Measurements from ENCODE around the gene SORD. TPM values are rescaled to one million over a fixed set of nuclear protein-coding genes. Genes with fewer than 3 reads are reported as not detected.
"Not testable (repeated sequence)": the region's sequence is repeated elsewhere in the genome, so short reads cannot be mapped to it uniquely, and the experiment has no call there.

The SORD gene
- polyA plus RNA-seq, 6 donors from 2014 or later = 16.2 to 21.3 (median 19.0) TPM

GRCh38 chr15:45031522-45032028 lies 8.6 kb downstream of the SORD start:
- H3K36me3 Mint-ChIP-seq; H3K27me3 Mint-ChIP-seq; H3K4me3 Mint-ChIP-seq; DNase-seq; ATAC-seq (ENCODE audit: low read depth in 2 of 2); H3K27ac Mint-ChIP-seq; H3K9me3 Mint-ChIP-seq: not testable (repeated sequence)
- peaks cover 9 to 13% (median 13%) of the 10 kb centered on the region in 3 donors for H3K4me1 Mint-ChIP-seq

DNA sequence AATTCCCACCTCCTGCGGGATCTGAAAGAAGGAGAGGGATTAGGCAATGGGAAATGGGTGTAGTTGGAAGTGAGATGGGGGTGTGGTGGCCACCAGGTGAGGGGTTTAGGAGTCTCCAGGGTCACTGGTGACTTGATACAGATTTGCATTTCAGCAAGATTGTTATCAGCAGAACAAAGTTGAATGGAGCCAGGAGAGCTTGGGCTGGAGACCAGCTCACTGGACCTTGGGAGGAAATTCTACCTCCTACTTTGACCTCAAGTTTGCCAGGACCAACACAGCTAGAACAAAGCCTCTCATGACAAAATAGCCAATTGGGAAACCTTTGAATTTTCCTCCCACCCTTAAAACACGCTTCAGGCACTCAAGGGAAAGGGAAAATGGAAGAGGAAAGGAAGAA lies 9.5 kb downstream of the SORD start:
- H3K27me3 Mint-ChIP-seq; H3K4me3 Mint-ChIP-seq; H3K27ac Mint-ChIP-seq; ATAC-seq (ENCODE audit: low read depth in 2 of 2); H3K36me3 Mint-ChIP-seq; H3K9me3 Mint-ChIP-seq; DNase-seq: not testable (repeated sequence)
- H3K4me1 Mint-ChIP-seq = peaks cover 18 to 22% (median 22%) of the 10 kb centered on the region in 3 donors

DNA sequence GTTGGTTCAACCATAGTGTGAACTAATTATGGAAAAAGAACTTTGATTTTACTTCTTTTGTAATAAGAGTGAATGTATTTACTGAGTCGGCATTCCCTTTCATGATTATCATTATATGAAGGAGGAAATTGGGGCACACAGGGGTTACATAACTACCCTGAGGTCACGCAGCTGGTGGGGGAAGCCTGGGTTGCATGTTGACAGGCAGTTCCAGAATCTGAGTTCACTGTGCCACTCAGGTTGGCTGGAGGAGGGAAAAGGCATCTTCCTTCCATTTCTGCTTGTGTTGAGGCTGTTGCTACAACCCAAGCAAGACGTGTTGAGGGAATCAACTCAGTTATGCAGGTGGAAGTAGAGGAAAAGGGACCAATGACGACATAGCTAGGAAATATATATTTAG lies 11.1 kb downstream of the SORD start:
- not testable (repeated sequence) for H3K36me3 Mint-ChIP-seq; DNase-seq; H3K9me3 Mint-ChIP-seq; H3K27me3 Mint-ChIP-seq; H3K27ac Mint-ChIP-seq; ATAC-seq (ENCODE audit: low read depth in 2 of 2)
- peaks cover 24 to 36% (median 31%) of the 10 kb centered on the region in 3 donors for H3K4me1 Mint-ChIP-seq
- peak overlapping the region in 1 of 8 donors; percentile 20 for H3K4me3 Mint-ChIP-seq

GRCh38 chr15:45034600-45035375 lies 11.8 kb downstream of the SORD start:
- H3K27ac Mint-ChIP-seq = peak overlapping the region in 1 of 6 donors; percentile 36
- not testable (repeated sequence) for H3K27me3 Mint-ChIP-seq; H3K36me3 Mint-ChIP-seq; ATAC-seq (ENCODE audit: low read depth in 2 of 2); DNase-seq; H3K9me3 Mint-ChIP-seq
- H3K4me1 Mint-ChIP-seq = peaks cover 24 to 37% (median 31%) of the 10 kb centered on the region in 3 donors
- peak overlapping the region in 1 of 8 donors; percentile 20 for H3K4me3 Mint-ChIP-seq

GRCh38 chr15:45036812-45037781 lies 14.1 kb downstream of the SORD start:
- peaks cover 24 to 41% (median 31%) of the 10 kb centered on the region in 3 donors for H3K4me1 Mint-ChIP-seq
- not testable (repeated sequence) for H3K27me3 Mint-ChIP-seq, H3K36me3 Mint-ChIP-seq, H3K9me3 Mint-ChIP-seq
- H3K4me3 Mint-ChIP-seq = peak overlapping the region; percentile 35 to 88 (median 60)
- ATAC-seq (ENCODE audit: low read depth in 2 of 2) (peak; percentile 95), DNase-seq (peak; percentile 68)
- peak overlapping the region; percentile 49 to 92 (median 74) for H3K27ac Mint-ChIP-seq

GRCh38 chr15:45037936-45038335 lies 14.9 kb downstream of the SORD start:
- DNase-seq = no peak
- H3K4me1 Mint-ChIP-seq = peaks cover 24 to 41% (median 31%) of the 10 kb centered on the region in 3 donors

GRCh38 chr15:45040396-45040795 lies 17.4 kb downstream of the SORD start:
- not testable (repeated sequence) for DNase-seq; ATAC-seq (ENCODE audit: low read depth in 2 of 2); H3K9me3 Mint-ChIP-seq; H3K4me3 Mint-ChIP-seq; H3K27me3 Mint-ChIP-seq; H3K36me3 Mint-ChIP-seq
- Mint-ChIP-seq H3K27ac (peak overlapping the region in 2 of 6 donors; percentile 15 to 38), H3K4me1 (peaks cover 21 to 49% (median 31%) of the 10 kb centered on the region in 3 donors)

More at GRCh38 chr15:45037936-45038335, 14.9 kb downstream of the SORD start:
- ATAC-seq (ENCODE audit: low read depth in 2 of 2) = peak in 1 of 2 donors; percentile 8
- H3K27ac Mint-ChIP-seq = peak overlapping the region in 5 of 6 donors; percentile 49 to 97 (median 83)
- H3K4me3 Mint-ChIP-seq = peak overlapping the region in 6 of 8 donors; percentile 44 to 77 (median 70)
- H3K27me3 Mint-ChIP-seq = no peaks in the 10 kb centered on the region
- H3K9me3 Mint-ChIP-seq = peaks cover 0 to 1% (median 0%) of the 10 kb centered on the region in 7 donors
- H3K36me3 Mint-ChIP-seq = no peaks in the 10 kb centered on the region

GRCh38 chr15:45041538-45041937 lies 18.5 kb downstream of the SORD start:
- not testable (repeated sequence) for ATAC-seq (ENCODE audit: low read depth in 2 of 2)

DNA sequence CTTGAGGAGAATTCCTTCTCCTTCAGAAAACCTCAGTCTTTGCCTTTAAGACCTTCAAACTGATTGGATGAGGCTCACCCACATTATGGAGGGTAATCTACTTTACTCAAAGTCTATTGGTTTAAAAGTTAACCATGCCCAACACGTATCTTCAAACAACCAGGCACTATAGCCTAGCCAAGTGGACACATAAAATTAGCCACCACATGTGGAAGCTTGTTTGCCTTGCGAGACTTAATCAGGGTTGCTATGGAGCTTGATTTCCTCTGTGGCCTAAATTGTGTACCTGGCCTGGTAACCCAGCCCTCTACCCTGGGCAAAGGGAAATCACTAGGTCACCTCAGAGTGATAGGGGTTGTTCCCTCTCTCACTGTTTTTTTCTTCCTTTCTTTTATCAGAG lies 19.9 kb downstream of the SORD start:
- not testable (repeated sequence) for H3K27me3 Mint-ChIP-seq; ATAC-seq (ENCODE audit: low read depth in 2 of 2); H3K4me3 Mint-ChIP-seq; H3K27ac Mint-ChIP-seq; H3K9me3 Mint-ChIP-seq; H3K36me3 Mint-ChIP-seq; DNase-seq
- peaks cover 5 to 42% (median 13%) of the 10 kb centered on the region in 3 donors for H3K4me1 Mint-ChIP-seq

More at GRCh38 chr15:45041538-45041937, 18.5 kb downstream of the SORD start:
- H3K27ac Mint-ChIP-seq, H3K27me3 Mint-ChIP-seq, H3K9me3 Mint-ChIP-seq, DNase-seq, H3K36me3 Mint-ChIP-seq, H3K4me3 Mint-ChIP-seq: not testable (repeated sequence)
- H3K4me1 Mint-ChIP-seq = peaks cover 15 to 46% (median 22%) of the 10 kb centered on the region in 3 donors

- H3K36me3 Mint-ChIP-seq; H3K4me3 Mint-ChIP-seq; ATAC-seq (ENCODE audit: low read depth in 2 of 2); H3K27me3 Mint-ChIP-seq; DNase-seq; H3K27ac Mint-ChIP-seq; H3K9me3 Mint-ChIP-seq: not testable (repeated sequence)
- peaks cover 9 to 46% (median 21%) of the 10 kb centered on the region in 3 donors for H3K4me1 Mint-ChIP-seq
Observed at GRCh38 chr15:45044270-45044669, 21.3 kb downstream of the SORD start.

GRCh38 chr15:45048449-45048793 lies 25.4 kb downstream of the SORD start:
- Mint-ChIP-seq H3K27ac (peak overlapping the region; percentile 98 to 100 (median 99)), H3K4me1 (peaks cover 10 to 50% (median 22%) of the 10 kb centered on the region in 3 donors), H3K36me3 (peaks cover 7 to 15% of the 10 kb centered on the region in 2 donors), H3K4me3 (peak overlapping the region; percentile 48 to 91 (median 80))
- ATAC-seq (ENCODE audit: low read depth in 2 of 2) = peak; percentile 50 to 53
- not testable (repeated sequence) for H3K9me3 Mint-ChIP-seq, H3K27me3 Mint-ChIP-seq, DNase-seq

GRCh38 chr15:45048794-45049631 lies 26.0 kb downstream of the SORD start:
- H3K36me3 Mint-ChIP-seq = peaks cover 8 to 15% of the 10 kb centered on the region in 2 donors
- peak; percentile 87 to 89 for ATAC-seq (ENCODE audit: low read depth in 2 of 2)
- H3K27ac Mint-ChIP-seq = peak overlapping the region; percentile 98 to 100 (median 99)
- peaks cover 0 to 1% (median 0%) of the 10 kb centered on the region in 7 donors for H3K9me3 Mint-ChIP-seq
- DNase-seq = peak; percentile 80
- peak overlapping the region; percentile 48 to 91 (median 80) for H3K4me3 Mint-ChIP-seq
- H3K4me1 Mint-ChIP-seq = peaks cover 10 to 50% (median 22%) of the 10 kb centered on the region in 3 donors
- H3K27me3 Mint-ChIP-seq = no peaks in the 10 kb centered on the region

All from naive B cell (primary cell).